Cerebellar cortex (tissue), 1 donor: ENCODE data around the gene ATP6V1G1.

ENCODE experiments used
- DNase-seq: peaks from one replicate; pipeline ENCODE4 v3.0.0-alpha.2; 2015; ENCODE audit warnings: low spot score

ATP6V1G1 gene

GRCh38 chr9:114612272-114612923 is 24.8 kb downstream of the ATP6V1G1 start:
- no peak for DNase-seq

- no peak for DNase-seq
These were observed 25.5 kb downstream of the ATP6V1G1 start for GRCh38 chr9:114613087-114613486.

GRCh38 chr9:114613919-114614318 is 26.4 kb downstream of the ATP6V1G1 start:
- no peak for DNase-seq

- DNase-seq = no peak
These were observed 26.8 kb downstream of the ATP6V1G1 start for GRCh38 chr9:114614373-114614772.

- DNase-seq = no peak
These were observed 29.3 kb downstream of the ATP6V1G1 start for GRCh38 chr9:114616684-114617520.

GRCh38 chr9:114619191-114619761 is 31.7 kb downstream of the ATP6V1G1 start:
- DNase-seq = no peak

- no peak for DNase-seq
These were observed 34.0 kb downstream of the ATP6V1G1 start for GRCh38 chr9:114621561-114621960.

GRCh38 chr9:114621975-114622609 is 34.5 kb downstream of the ATP6V1G1 start:
- no peak for DNase-seq

GRCh38 chr9:114624677-114625076 is 37.1 kb downstream of the ATP6V1G1 start:
- no peak for DNase-seq

- no peak for DNase-seq
These were observed 38.9 kb downstream of the ATP6V1G1 start for GRCh38 chr9:114626415-114627020.

GRCh38 chr9:114627553-114627952 is 40.0 kb downstream of the ATP6V1G1 start:
- no peak for DNase-seq

GRCh38 chr9:114629563-114630090 is 42.1 kb downstream of the ATP6V1G1 start:
- no peak for DNase-seq

GRCh38 chr9:114631166-114631565 is 43.6 kb downstream of the ATP6V1G1 start:
- no peak for DNase-seq

- DNase-seq = no peak
These were observed 46.0 kb downstream of the ATP6V1G1 start for GRCh38 chr9:114633438-114634089.

GRCh38 chr9:114634387-114634786 is 46.8 kb downstream of the ATP6V1G1 start:
- no peak for DNase-seq

GRCh38 chr9:114638404-114638803 is 50.8 kb downstream of the ATP6V1G1 start:
- DNase-seq = no peak

- no peak for DNase-seq
These were observed 54.4 kb downstream of the ATP6V1G1 start for GRCh38 chr9:114641967-114642366.

- DNase-seq = no peak
These were observed 55.4 kb downstream of the ATP6V1G1 start for GRCh38 chr9:114643001-114643400.

GRCh38 chr9:114643896-114644295 is 56.3 kb downstream of the ATP6V1G1 start:
- DNase-seq = no peak
